ENCODE data around the gene HIBCH.

HIBCH gene

DNA sequence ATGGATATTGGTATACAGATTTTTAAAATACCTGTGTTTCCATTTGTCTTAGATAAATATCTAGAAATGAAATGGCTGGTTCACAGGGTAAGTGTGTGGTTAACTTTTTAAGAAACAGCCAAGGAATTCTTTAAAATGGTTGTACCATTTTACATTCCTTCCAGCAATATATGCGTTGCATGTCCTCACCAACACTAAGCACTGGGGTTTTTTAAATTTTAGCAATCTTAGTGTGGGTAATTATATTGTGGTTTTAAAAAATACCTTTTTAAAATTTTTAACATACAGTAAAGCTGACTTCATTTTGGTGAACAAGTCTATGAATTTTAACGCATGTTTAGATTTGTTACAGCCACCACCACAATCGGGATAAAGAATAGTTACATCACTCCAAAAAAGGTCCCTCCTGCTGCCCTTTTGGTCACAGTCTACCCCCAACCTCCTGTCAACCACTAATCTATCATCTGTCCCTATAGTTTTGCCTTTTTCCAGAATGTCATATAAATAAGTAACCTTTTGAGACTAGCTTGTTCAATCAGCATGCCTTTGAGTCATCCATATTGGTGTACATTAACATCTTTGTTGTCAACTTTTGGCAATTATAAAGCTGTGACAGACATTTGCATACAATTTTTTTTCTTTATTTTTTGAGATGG is 129.0 kb downstream of the HIBCH start:
- Mint-ChIP-seq H3K27me3 (no peaks in the 10 kb centered on the region), H3K4me1 (no peaks in the 10 kb centered on the region), H3K27ac (no peak overlapping the region), H3K9me3 (no peaks in the 10 kb centered on the region), H3K4me3 (no peak overlapping the region), H3K36me3 (no peaks in the 10 kb centered on the region)
- no peak for DNase-seq
- CTCF ChIA-PET: interaction anchor here (1.2 kb wide), 1 partner anchor 21 kb away, joined by 3 read pairs; no protein-coding TSS in a partner anchor

DNA sequence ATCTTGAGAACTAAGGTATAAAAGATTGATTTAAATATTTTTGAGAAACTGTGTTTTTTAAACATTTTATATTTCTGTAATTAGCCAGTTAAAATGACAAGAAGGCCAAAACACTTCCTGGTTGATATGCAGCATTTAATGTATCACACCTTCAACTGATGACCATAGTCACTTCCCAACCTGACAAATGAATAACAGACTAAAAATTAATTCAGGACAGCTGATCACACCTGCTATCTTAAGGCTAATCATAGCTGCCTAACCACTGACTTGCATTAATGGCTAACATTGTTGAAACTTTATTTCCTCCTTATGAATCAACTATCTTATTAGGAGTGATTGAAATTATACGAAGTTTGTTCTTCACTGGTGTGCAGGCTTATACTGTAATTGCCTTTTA is 131.3 kb downstream of the HIBCH start:
- CTCF ChIA-PET: no interaction called here
- Mint-ChIP-seq H3K4me1 (no peaks in the 10 kb centered on the region), H3K4me3 (no peak overlapping the region), H3K36me3 (no peaks in the 10 kb centered on the region), H3K27me3 (peaks cover under 1% of the 10 kb centered on the region), H3K27ac (no peak overlapping the region), H3K9me3 (no peaks in the 10 kb centered on the region)
- DNase-seq: no peak

DNA sequence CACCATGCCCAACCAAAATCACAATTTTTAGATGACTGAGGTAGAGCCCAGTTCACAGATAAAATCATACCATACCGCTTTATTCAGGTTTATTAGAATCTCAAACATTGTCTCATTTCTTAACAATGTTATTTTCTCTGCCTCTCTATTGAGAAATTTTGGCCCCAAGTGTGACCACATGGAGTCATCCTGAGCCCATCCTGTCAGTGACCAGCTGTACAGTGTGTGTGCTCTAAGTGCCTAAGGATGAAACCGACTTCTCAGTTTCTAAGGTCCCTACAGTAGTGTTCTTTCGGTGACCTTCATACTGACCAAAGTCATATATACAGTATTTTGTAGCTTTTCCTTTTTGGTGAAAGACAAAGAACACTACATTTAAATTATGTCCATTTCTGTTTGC is 133.4 kb downstream of the HIBCH start:
- no peaks in the 10 kb centered on the region for H3K4me1 Mint-ChIP-seq
- no peak overlapping the region for H3K27ac Mint-ChIP-seq

DNA sequence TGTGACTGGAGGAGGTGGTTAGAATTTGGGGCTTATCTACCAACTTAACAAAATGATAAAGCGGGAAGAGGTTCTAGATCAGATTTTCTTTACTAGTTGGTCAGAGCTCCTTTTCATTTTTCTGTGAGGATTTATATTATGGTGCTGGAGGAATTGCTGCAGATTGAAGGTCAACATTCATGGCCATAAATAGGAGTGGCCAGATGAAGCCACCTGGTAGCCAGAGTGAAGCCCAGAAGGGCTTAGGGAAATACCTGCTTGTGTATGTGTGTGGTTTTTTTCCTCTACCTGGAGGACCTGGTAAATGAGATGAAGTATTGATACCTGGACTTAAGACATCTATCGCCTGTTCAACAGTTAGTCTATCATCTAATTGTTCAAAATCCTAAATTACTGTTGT is 134.2 kb downstream of the HIBCH start:
- no peak for DNase-seq
- no peak overlapping the region for H3K27ac Mint-ChIP-seq
- H3K27me3 Mint-ChIP-seq: peaks cover 13% of the 10 kb centered on the region
- CTCF ChIA-PET: no interaction called here
- H3K4me1 Mint-ChIP-seq: peaks cover 3% of the 10 kb centered on the region
- H3K36me3 Mint-ChIP-seq: no peaks in the 10 kb centered on the region
- no peak overlapping the region for H3K4me3 Mint-ChIP-seq
- no peaks in the 10 kb centered on the region for H3K9me3 Mint-ChIP-seq

More for the DNA sequence above, 133.4 kb downstream of the HIBCH start:
- H3K9me3 Mint-ChIP-seq: no peaks in the 10 kb centered on the region
- no peak overlapping the region for H3K4me3 Mint-ChIP-seq
- CTCF ChIA-PET: no interaction called here
- no peak for DNase-seq
- no peaks in the 10 kb centered on the region for H3K36me3 Mint-ChIP-seq
- peaks cover 7% of the 10 kb centered on the region for H3K27me3 Mint-ChIP-seq

DNA sequence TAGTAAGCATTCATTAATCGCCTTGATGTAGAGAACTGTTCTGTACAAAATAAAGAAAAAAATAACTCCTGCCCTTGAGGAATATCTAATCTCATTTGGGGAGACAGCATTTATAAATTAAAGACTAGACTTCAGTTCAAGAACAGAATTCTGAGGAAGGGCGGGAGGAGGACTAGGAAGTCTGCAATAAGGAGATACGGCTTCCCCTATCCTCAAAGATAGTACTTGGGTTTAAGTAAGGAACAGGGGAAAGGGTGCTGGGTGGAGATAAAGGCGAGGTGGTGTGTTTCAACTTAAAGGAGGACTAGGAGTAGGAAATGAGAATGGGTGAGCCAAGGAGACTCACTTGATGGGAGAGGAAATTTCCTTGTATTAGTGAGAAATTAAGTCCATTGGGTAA is 135.2 kb downstream of the HIBCH start:
- H3K36me3 Mint-ChIP-seq: no peaks in the 10 kb centered on the region
- H3K4me3 Mint-ChIP-seq: no peak overlapping the region
- no peak for DNase-seq
- peaks cover 8% of the 10 kb centered on the region for H3K4me1 Mint-ChIP-seq
- CTCF ChIA-PET: no interaction called here
- no peak overlapping the region for H3K27ac Mint-ChIP-seq
- H3K27me3 Mint-ChIP-seq: peaks cover 20% of the 10 kb centered on the region
- no peaks in the 10 kb centered on the region for H3K9me3 Mint-ChIP-seq

DNA sequence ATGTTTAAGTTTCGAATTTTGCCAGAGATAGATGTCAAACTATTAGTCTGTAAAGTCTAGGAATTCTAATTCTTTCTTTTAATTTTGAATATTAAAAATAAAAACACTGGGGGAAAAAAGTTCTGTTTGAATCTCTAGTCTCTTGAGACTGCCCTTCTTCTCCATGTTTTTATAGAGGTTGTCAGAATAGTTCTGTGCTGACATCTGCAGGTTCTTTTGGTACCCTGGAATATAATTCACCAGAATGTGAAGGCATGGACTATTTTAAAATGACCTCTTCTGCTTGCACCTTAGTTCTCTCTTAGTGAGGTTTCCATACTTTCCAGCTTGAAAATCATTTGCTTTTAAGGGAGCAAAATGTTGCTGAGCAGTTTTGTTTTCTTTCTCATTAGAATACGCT is 136.1 kb downstream of the HIBCH start:
- no peaks in the 10 kb centered on the region for H3K36me3 Mint-ChIP-seq

DNA sequence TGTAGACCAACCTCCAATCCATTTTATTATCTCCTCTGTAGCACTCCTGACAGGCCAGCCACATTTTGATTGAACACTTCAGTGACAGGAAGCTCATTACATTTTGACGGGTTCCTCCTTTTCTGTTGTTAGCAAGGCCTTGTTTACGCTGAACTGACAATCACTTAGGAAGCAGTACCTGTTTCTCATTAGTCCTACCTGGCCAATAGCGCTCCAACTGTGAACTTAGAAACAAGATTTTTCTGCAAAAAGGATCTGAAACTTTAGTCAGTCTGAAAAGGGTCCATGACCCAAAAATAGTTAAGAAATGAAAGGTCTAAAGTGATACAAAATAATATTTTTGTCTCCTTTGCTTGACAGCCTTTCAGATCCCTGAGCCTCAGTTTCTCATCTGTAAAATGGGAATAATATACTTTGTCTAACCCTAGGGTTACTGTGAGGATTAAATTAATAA is 137.5 kb downstream of the HIBCH start:
- DNase-seq: no peak
- Mint-ChIP-seq H3K27me3 (peaks cover 30% of the 10 kb centered on the region), H3K36me3 (no peaks in the 10 kb centered on the region), H3K4me1 (peaks cover 8% of the 10 kb centered on the region), H3K9me3 (no peaks in the 10 kb centered on the region), H3K27ac (no peak overlapping the region), H3K4me3 (no peak overlapping the region)
- CTCF ChIA-PET: no interaction called here

More for the DNA sequence above, 136.1 kb downstream of the HIBCH start:
- H3K9me3 Mint-ChIP-seq: no peaks in the 10 kb centered on the region
- CTCF ChIA-PET: no interaction called here
- peaks cover 22% of the 10 kb centered on the region for H3K27me3 Mint-ChIP-seq
- H3K4me1 Mint-ChIP-seq: peaks cover 8% of the 10 kb centered on the region
- H3K4me3 Mint-ChIP-seq: no peak overlapping the region
- no peak overlapping the region for H3K27ac Mint-ChIP-seq
- no peak for DNase-seq

DNA sequence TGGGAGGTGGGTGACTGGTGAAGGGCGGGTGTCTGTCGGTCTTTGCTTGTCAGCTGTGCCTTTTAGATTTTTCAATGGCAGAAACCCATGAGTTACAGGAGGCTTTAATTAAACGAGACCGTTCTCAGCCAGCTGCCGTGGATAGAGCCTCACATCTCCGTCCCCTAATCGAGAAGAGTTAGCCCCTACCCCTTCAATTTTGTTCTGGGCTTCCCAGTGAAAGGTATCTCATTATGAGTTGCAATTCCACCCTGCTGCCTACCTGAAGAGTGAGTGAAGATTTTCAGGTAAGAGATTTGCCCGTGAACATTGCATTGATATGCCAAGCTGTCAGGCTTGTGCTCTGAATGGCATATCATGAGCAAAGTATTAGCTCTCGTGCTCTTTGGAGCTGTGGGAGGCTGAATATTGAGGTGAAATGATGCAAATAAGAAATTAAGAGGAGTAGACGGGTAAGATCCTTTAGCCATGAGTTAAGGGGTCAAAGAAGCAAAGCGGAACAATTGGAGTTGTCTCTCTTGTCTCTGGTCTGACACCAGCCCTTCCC is 138.4 kb downstream of the HIBCH start:
- Mint-ChIP-seq H3K9me3 (no peaks in the 10 kb centered on the region), H3K27ac (no peak overlapping the region), H3K27me3 (peaks cover 30% of the 10 kb centered on the region), H3K4me1 (peaks cover 8% of the 10 kb centered on the region), H3K36me3 (no peaks in the 10 kb centered on the region), H3K4me3 (peak overlapping the region; percentile 43)
- no peak for DNase-seq
- CTCF ChIA-PET: interaction anchor here (1.9 kb wide), 1 partner anchor 11 kb away, joined by 5 read pairs; no protein-coding TSS in a partner anchor

DNA sequence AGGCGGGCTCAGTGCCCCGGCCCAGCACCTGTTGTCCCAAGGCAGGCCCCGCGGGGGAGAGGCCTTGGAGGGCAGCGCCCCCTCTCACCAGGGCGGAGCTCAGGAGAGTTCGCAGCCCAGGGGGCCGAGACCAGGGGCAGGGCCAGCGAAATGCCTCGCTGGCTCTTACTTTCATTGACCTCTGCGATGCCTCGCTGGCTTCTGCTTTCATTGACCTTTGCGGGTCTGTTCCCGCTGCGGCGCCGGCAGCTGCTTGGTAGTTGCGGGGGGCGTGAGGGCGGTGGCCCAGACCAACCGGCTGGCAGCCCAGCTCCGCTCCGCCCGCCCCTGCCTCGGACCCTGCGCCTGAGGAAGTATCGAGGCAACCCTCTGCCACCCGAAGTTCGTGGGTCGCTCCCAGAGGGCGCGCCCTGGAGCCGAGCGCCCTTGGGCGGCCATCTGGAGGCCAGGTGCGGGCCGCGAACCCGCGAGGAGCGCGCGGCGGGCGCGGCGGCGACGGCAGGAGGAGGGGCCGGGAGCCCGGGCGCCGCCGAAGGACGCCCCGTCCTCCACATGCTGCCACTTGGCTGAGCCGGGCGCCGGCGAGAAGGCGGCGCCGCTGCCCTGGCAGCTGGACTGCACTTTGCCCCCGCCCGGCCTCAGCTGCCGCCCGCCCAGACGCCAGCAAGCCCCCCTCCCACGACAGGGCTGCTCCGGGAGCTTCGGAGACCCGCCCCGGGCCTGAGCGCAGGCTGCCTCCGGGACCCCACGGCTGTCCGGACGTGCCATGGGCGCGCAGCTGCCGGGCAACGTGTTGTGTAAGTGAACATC is 139.1 kb downstream of the HIBCH start:
- no peaks in the 10 kb centered on the region for H3K36me3 Mint-ChIP-seq
- no peaks in the 10 kb centered on the region for H3K9me3 Mint-ChIP-seq
- H3K27me3 Mint-ChIP-seq: peaks cover 30% of the 10 kb centered on the region
- peak overlapping the region; percentile 43 for H3K4me3 Mint-ChIP-seq
- H3K27ac Mint-ChIP-seq: no peak overlapping the region
- peaks cover 8% of the 10 kb centered on the region for H3K4me1 Mint-ChIP-seq
- CTCF ChIA-PET: interaction anchor here (0.6 to 1.9 kb wide), 2 partner anchors 10 to 198 kb away, joined by 3 to 5 read pairs; no protein-coding TSS in a partner anchor
- DNase-seq: peak; percentile 26

DNA sequence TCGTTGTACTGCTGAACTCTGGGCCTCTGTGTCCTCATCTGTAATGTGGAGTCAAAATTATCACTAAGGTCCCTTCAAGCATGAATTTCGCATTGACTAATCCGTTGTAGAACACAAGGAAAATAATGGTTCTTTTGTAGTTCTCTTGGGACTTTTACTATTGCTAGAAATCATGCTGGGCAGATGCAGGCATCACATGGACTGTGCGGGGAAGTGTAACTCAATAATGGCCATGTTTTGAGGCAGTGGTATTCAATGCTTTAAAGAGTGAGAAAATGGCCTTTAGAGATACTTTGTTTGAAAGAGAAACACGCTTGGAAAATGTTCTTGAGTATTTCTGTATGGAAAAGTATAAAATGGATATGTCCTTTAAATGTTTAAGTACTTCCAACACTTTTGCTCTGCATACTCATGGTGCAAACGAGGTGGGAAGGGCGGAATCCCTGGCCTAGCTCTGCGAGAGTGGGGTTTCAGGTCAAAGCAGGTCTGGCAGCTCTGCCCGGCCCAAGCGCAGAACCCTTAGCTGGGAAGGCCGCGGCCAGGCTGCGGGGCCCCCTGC is 139.8 kb downstream of the HIBCH start:
- no peak for DNase-seq
- H3K27ac Mint-ChIP-seq: no peak overlapping the region
- H3K4me1 Mint-ChIP-seq: peaks cover 8% of the 10 kb centered on the region
- H3K27me3 Mint-ChIP-seq: peaks cover 30% of the 10 kb centered on the region
- CTCF ChIA-PET: interaction anchor here (0.6 to 1.9 kb wide), 2 partner anchors 10 to 197 kb away, joined by 3 to 5 read pairs; no protein-coding TSS in a partner anchor
- H3K36me3 Mint-ChIP-seq: no peaks in the 10 kb centered on the region
- peak overlapping the region; percentile 61 for H3K4me3 Mint-ChIP-seq
- H3K9me3 Mint-ChIP-seq: no peaks in the 10 kb centered on the region

DNA sequence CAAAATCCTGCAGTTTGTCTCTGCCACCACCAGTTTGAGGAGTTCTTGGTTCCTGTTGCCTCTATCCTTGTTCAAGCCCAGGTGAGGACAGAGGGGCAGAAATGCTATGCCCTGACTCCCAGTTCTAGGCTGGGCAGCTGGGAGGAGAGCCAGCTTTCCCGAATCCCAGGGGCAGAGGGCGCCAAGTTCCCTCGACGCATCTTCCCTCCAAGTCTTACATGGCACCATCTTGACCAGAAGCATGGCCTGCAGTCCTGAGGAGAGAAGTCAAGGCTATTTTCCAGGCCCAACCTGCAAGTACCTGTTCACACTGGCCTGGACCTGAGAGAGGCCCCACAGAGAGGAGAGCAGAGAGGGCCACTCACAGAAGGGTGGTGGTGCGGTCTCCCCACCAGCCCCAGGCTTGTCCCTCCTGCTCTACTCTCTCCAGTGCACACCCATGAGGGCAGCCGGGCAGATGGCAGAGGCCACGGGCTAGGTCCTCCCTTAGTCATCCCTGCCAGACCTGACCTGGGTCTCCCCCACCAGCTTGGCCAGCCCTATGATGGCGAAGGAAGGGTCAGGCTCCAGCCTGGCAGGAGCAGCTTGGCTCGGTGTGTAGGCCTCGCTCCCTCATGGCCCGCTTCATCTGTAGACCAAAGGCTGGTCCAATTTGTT is 141.4 kb downstream of the HIBCH start:
- Mint-ChIP-seq H3K27ac (no peak overlapping the region), H3K36me3 (no peaks in the 10 kb centered on the region), H3K27me3 (peaks cover 28% of the 10 kb centered on the region), H3K4me1 (peaks cover 8% of the 10 kb centered on the region), H3K9me3 (no peaks in the 10 kb centered on the region), H3K4me3 (no peak overlapping the region)
- no peak for DNase-seq
- CTCF ChIA-PET: no interaction called here

DNA sequence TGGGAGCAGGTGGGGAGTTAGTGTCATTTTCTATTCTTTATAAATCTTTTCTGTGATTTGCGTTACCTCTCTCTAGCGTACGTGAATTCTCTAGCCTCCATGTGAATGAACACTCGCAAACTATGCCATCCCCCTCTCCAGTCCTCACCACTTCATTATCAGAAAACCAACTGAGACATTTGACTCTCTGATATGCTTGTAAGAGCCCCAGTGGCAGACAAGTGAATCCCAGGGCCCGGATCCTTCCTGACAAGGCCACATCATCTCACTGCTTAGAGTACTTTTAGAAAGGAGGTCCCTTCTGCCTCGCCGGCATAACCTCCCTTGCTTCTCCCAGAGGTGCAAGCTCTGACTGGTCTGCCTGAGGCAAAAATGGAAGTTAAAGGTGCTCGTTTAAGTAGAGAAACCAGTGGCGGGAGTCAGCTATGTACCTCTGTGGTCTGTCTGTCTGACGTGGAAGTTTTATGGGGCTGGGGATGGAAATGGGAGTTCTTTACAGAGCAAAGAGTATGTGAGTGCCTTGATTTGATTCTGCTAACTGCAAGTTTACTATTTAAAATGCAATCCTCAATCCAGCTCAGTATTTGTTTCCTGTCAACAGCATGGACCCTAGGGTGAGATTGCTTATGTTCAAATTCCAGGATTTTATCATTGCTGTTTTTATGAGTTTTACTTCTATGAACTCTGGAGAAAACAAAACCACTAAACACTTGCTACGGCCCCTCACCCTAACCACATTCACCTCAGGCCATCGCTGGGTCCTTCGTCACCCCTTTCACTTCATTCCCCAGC is 142.2 kb downstream of the HIBCH start:
- Mint-ChIP-seq H3K36me3 (no peaks in the 10 kb centered on the region), H3K27me3 (peaks cover 26% of the 10 kb centered on the region), H3K4me3 (no peak overlapping the region), H3K4me1 (peaks cover 8% of the 10 kb centered on the region), H3K27ac (no peak overlapping the region), H3K9me3 (no peaks in the 10 kb centered on the region)
- CTCF ChIA-PET: no interaction called here
- no peak for DNase-seq

DNA sequence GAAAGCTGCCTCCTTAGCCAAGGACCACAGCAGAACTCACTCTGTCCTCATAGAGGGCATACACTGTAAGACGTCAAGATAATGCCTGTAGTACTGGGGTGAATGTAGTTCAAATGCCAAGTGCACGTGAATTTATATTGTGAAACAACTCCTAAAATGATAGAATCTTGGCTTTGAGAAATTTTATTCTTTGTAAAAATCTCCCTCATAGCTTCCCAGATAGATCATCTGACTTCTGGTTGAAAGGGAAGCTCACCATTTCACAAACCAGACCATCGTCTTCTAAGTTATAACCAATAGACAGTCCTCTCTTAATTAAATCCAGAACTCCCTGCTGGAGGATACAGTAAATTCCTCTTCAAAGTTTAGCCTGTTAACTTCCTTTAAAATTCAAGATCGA is 146.2 kb downstream of the HIBCH start:
- no peak for DNase-seq
- no peaks in the 10 kb centered on the region for H3K4me1 Mint-ChIP-seq
- H3K9me3 Mint-ChIP-seq: peaks cover 2% of the 10 kb centered on the region
- no peak overlapping the region for H3K27ac Mint-ChIP-seq
- no peak overlapping the region for H3K4me3 Mint-ChIP-seq
- no peaks in the 10 kb centered on the region for H3K36me3 Mint-ChIP-seq
- CTCF ChIA-PET: interaction anchor here (0.6 kb wide), 1 partner anchor 53 kb away, joined by 3 read pairs; no protein-coding TSS in a partner anchor
- peaks cover 6% of the 10 kb centered on the region for H3K27me3 Mint-ChIP-seq

Measured in activated naive CD4-positive, alpha-beta T cell treated with anti-CD3 and anti-CD28 coated beads, Interleukin-2, amount 10 ng/mL, durations not matched to agents 7 days and 5 days (primary cell).